Upper lobe of left lung (tissue), 6 donors: ENCODE data around the gene MYL7. TPM values are rescaled to one million over a fixed set of nuclear protein-coding genes. Genes with fewer than 3 reads are reported as not detected.

Experiments
- ATAC-seq, 2 donors: fragments of 200-7000 bp; cut with Tn5 transposase; one replicate each; pipeline ENCODE4 v1.9.1; 2022; ENCODE audit warnings: mild to moderate bottlenecking in 2 of 2, moderate library complexity in 2 of 2; ENCODE audit not compliant: low FRiP score in 2 of 2
- DNase-seq, 2 donors: peaks; one replicate each; pipeline ENCODE4 v3.0.0-alpha.2; 2019 to 2020
- H3K27ac ChIP-seq, 4 donors: fragments of 200-600 bp; sonication (generic); one replicate each; pipeline ENCODE4 v1.5.1; 2016 to 2019
- H3K27me3 ChIP-seq, 4 donors: fragments of 200-600 bp; sonication (generic); one replicate each; pipeline ENCODE4 v1.5.1; 2017 to 2019
- H3K36me3 ChIP-seq, 4 donors: fragments of 200-600 bp; sonication (generic); one replicate each; pipeline ENCODE4 v1.5.1; 2016 to 2019
- H3K4me1 ChIP-seq, 4 donors: fragments of 200-600 bp; sonication (generic); one replicate each; pipeline ENCODE4 v1.5.1; 2018 to 2019
- H3K4me3 ChIP-seq, 4 donors: fragments of 200-600 bp; sonication (generic); one replicate each; pipeline ENCODE4 v1.5.1; 2017 to 2019; ENCODE audit warnings: mild to moderate bottlenecking in 2 of 4, moderate library complexity in 1 of 4
- H3K9me3 ChIP-seq, 4 donors: fragments of 200-600 bp; sonication (generic); one replicate each; pipeline ENCODE4 v1.5.1; 2018 to 2019
- CTCF ChIP-seq, 6 experiments: fragments of 450-650 bp in 4 of 6; fragments of 200-600 bp in 2 of 6; sonication (generic) in 2 of 6; IDR thresholded peaks; one replicate each; pipeline ENCODE4 v1.5.1; 2016 to 2019; ENCODE audit warnings: antibody characterized with exemption in 6 of 6
- EP300 ChIP-seq, 4 donors: sonication (generic); formaldehyde crosslinking; IDR thresholded peaks; one replicate each; pipeline ENCODE4 v1.5.1; 2017; ENCODE audit warnings: antibody characterized with exemption in 4 of 4, control low read depth in 2 of 4
- POLR2A ChIP-seq, 4 donors: fragments of 450-650 bp; IDR thresholded peaks; one replicate each; pipeline ENCODE4 v1.5.1; 2016 to 2017; ENCODE audit warnings: antibody characterized with exemption in 4 of 4, mild to moderate bottlenecking in 2 of 4
- POLR2AphosphoS5 ChIP-seq, 2 donors: sonication (generic); formaldehyde crosslinking; IDR thresholded peaks; one replicate each; pipeline ENCODE4 v1.5.1; 2017; ENCODE audit warnings: antibody characterized with exemption in 2 of 2
- WGBS, 2 donors: methylation state at CpG; one replicate each; pipeline ENCODE4 v1.1.5; 2017 to 2018; 5-methylcytosine and 5-hydroxymethylcytosine counted together
- total RNA-seq, 6 donors: library from RNA; depleted of rRNA in 4 of 6; stranded (reverse); fragments of >200 nt in 4 of 6; gene quantifications; one replicate each; pipeline versions ENCODE4 v1.1.0 to v1.2.1, GENCODE V29; 2016 to 2021
- donor health status: DM: no; HTN: no; CAD: no; lungs with moderate emphysema.
- donor health status: DM: no; HTN: yes; CAD: no; lungs with severe emphysema.

MYL7 gene
- total RNA-seq, 6 donors from 2014 or later: not detected

GRCh38 chr7:44167920-44168319 is 26.8 kb upstream of the MYL7 start:
- no peak for ATAC-seq
- Histone ChIP-seq H3K27ac (no peak overlapping the region), H3K4me1 (no peaks in the 10 kb centered on the region), H3K4me3 (no peak overlapping the region), H3K36me3 (no peaks in the 10 kb centered on the region), H3K9me3 (no peaks in the 10 kb centered on the region), H3K27me3 (no peaks in the 10 kb centered on the region)
- TF ChIP-seq EP300 (IDR thresholded peaks at IDR 0.05) (no peak), POLR2AphosphoS5 (IDR thresholded peaks at IDR 0.05) (no peak), POLR2A (IDR thresholded peaks at IDR 0.05) (no peak)
- no peak for DNase-seq

- H3K9me3 ChIP-seq: no peaks in the 10 kb centered on the region
- no peak for TF ChIP-seq POLR2A (IDR thresholded peaks at IDR 0.05)
- TF ChIP-seq CTCF (IDR thresholded peaks at IDR 0.05): no peak
- TF ChIP-seq POLR2AphosphoS5 (IDR thresholded peaks at IDR 0.05): no peak
- TF ChIP-seq EP300 (IDR thresholded peaks at IDR 0.05): no peak
- ATAC-seq (no peak), DNase-seq (no peak)
- H3K4me3 ChIP-seq: no peak overlapping the region
- no peaks in the 10 kb centered on the region for H3K27me3 ChIP-seq
- H3K27ac ChIP-seq: no peak overlapping the region
- H3K36me3 ChIP-seq: no peaks in the 10 kb centered on the region
- peaks cover 0 to 3% (median 0%) of the 10 kb centered on the region in 4 donors for H3K4me1 ChIP-seq
- WGBS, 2 donors: 42 to 62% methylated on average over 1 of the region's 1 CpG
Measured at GRCh38 chr7:44163591-44163990, 22.5 kb upstream of the MYL7 start.

- H3K4me1 ChIP-seq: peaks cover 0 to 6% (median 0%) of the 10 kb centered on the region in 4 donors
- no peak overlapping the region for H3K27ac ChIP-seq
- no peak for TF ChIP-seq EP300 (IDR thresholded peaks at IDR 0.05)
- no peak for TF ChIP-seq POLR2AphosphoS5 (IDR thresholded peaks at IDR 0.05)
- no peak for TF ChIP-seq CTCF (IDR thresholded peaks at IDR 0.05)
- TF ChIP-seq POLR2A (IDR thresholded peaks at IDR 0.05): no peak
- DNase-seq: no peak
- 67 to 86% methylated on average over 1 of the region's 1 CpG for WGBS, 2 donors
- no peaks in the 10 kb centered on the region for H3K36me3 ChIP-seq
- no peaks in the 10 kb centered on the region for H3K27me3 ChIP-seq
- peak in 1 of 2 donors; percentile 6 for ATAC-seq
- no peak overlapping the region for H3K4me3 ChIP-seq
- no peaks in the 10 kb centered on the region for H3K9me3 ChIP-seq
Measured at GRCh38 chr7:44162785-44163395, 21.8 kb upstream of the MYL7 start.

GRCh38 chr7:44162179-44162578 is 21.0 kb upstream of the MYL7 start:
- DNase-seq (peak in 1 of 2 donors; percentile 79), ATAC-seq (peak in 1 of 2 donors; percentile 48)
- Histone ChIP-seq H3K36me3 (no peaks in the 10 kb centered on the region), H3K4me3 (no peak overlapping the region), H3K4me1 (peaks cover 0 to 6% (median 0%) of the 10 kb centered on the region in 4 donors), H3K27ac (no peak overlapping the region), H3K9me3 (no peaks in the 10 kb centered on the region), H3K27me3 (no peaks in the 10 kb centered on the region)
- WGBS, 2 donors: 69 to 81% methylated on average over 4 of the region's 4 CpGs
- TF ChIP-seq EP300 (IDR thresholded peaks at IDR 0.05) (no peak), POLR2AphosphoS5 (IDR thresholded peaks at IDR 0.05) (no peak), CTCF (IDR thresholded peaks at IDR 0.05) (no peak), POLR2A (IDR thresholded peaks at IDR 0.05) (no peak)

- H3K4me3 ChIP-seq: no peak overlapping the region
- no peaks in the 10 kb centered on the region for H3K9me3 ChIP-seq
- no peak for ATAC-seq
- H3K36me3 ChIP-seq: no peaks in the 10 kb centered on the region
- no peak for DNase-seq
- H3K27ac ChIP-seq: no peak overlapping the region
- TF ChIP-seq POLR2AphosphoS5 (IDR thresholded peaks at IDR 0.05) (no peak), EP300 (IDR thresholded peaks at IDR 0.05) (no peak), POLR2A (IDR thresholded peaks at IDR 0.05) (no peak), CTCF (IDR thresholded peaks at IDR 0.05) (no peak)
- H3K4me1 ChIP-seq: peaks cover 0 to 6% (median 0%) of the 10 kb centered on the region in 4 donors
- H3K27me3 ChIP-seq: no peaks in the 10 kb centered on the region
- WGBS, 2 donors: 97 to 100% methylated on average over 2 of the region's 2 CpGs
Measured at GRCh38 chr7:44161371-44161770, 20.2 kb upstream of the MYL7 start.
